ENCODE results near the gene FGF14.

The FGF14 gene

DNA sequence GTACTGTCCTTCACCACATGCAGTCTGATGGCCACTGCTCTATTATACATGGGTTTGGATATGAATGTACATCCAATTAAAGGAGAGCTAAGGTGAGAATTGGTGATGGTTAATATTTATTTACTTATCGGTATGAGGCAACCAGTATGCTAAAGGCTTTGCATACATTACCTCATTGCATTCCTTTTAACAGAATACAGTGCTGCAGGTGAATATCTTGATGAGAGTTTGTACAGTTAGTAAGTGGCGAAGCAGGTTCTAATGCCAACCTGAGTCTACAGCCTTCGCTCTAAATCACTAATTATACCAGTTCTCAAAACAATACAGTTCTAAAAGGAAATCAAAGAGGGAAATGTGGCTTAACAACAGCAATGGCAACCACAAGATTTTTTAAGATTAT is 665.3 kb downstream of the FGF14 start:
- Histone ChIP-seq H2BK120ac (ENCODE audit: low read depth, low read length) (no peak overlapping the region), H3K9me3 (replicated peaks in 1 of 2; ENCODE audit: control insufficient read depth in 2 of 2, insufficient read depth in 1 of 2, low read depth in 1 of 2, low read length in 2 of 2) (no peaks in the 10 kb centered on the region), H3K4me3 (ENCODE audit: low read length in 2 of 2) (no peak overlapping the region), H3K18ac (ENCODE audit: low read length) (no peak overlapping the region), H2BK5ac (ENCODE audit: low read length) (no peak overlapping the region), H2BK15ac (ENCODE audit: low read length) (no peak overlapping the region), H3K14ac (ENCODE audit: low read length) (no peak overlapping the region), H3K9ac (ENCODE audit: low read depth, low read length, poor library complexity) (no peak overlapping the region), H3K4ac (ENCODE audit: low read length) (no peak overlapping the region), H2BK12ac (ENCODE audit: low read length) (no peak overlapping the region), H3K4me1 (ENCODE audit: control insufficient read depth in 2 of 2, insufficient read depth in 1 of 2, low read depth in 1 of 2, low read length in 2 of 2) (no peaks in the 10 kb centered on the region), H2AFZ (ENCODE audit: low read length) (no peak overlapping the region), H3K79me1 (ENCODE audit: low read depth, low read length) (no peaks in the 10 kb centered on the region), H3K4me2 (ENCODE audit: insufficient read depth, low read length, poor library complexity, severe bottlenecking) (no peak overlapping the region), H3K36me3 (replicated peaks in 1 of 2; ENCODE audit: control insufficient read depth in 2 of 2, insufficient read depth in 2 of 2, low read length in 2 of 2) (no peaks in the 10 kb centered on the region), H3K27ac (replicated peaks; ENCODE audit: low read length) (no peak overlapping the region), H2AK5ac (ENCODE audit: low read depth, low read length) (no peak overlapping the region), H3K23ac (ENCODE audit: low read depth, low read length, poor library complexity) (no peak overlapping the region), H4K91ac (ENCODE audit: low read depth, low read length, poor library complexity) (no peak overlapping the region), H3K27me3 (ENCODE audit: control insufficient read depth in 3 of 3, insufficient read depth in 3 of 3, low read depth in 1 of 3, low read length in 3 of 3) (no peaks in the 10 kb centered on the region), H4K8ac (ENCODE audit: low read depth, low read length) (no peak overlapping the region)
- no CpG with 5 or more reads among the region's 3 CpGs for WGBS, 2 donors (ENCODE audit: extremely low coverage in 2 of 2, insufficient read length in 2 of 2, insufficient replicate concordance in 1 of 2)
- no peak for DNase-seq (ENCODE audit: low spot score)

DNA sequence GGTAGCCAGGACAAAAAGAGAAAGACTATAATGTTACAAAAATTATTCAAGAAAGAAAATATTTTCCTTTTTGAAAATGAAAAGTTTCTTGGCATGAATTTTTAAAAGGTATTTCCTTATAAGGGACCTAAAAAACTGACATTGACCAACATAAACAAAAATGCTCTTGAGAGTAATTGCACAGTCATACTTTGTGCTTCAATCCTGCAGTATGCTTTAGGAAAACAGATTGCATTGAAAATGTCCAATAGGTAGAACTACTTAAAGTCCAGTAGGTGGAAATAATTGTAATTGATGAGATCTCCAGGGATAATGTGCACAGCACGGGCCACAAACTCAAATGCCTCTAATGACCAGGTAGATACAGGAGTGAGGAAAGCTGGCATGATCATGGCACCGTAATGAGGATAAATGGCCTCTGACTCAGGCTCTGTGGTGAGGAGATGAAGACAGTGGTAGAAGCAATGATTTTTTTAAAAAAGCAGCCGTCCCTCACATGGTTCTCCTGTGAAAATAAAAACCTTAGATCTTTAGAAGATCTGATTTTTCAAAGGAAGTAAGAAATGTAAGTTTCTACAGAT is 671.3 kb downstream of the FGF14 start:
- no peak overlapping the region for H3K9ac ChIP-seq (ENCODE audit: low read depth, low read length, poor library complexity)
- no peaks in the 10 kb centered on the region for H3K27me3 ChIP-seq (ENCODE audit: control insufficient read depth in 3 of 3, insufficient read depth in 3 of 3, low read depth in 1 of 3, low read length in 3 of 3)
- whole genome bisulfite sequencing, 2 donors (ENCODE audit: extremely low coverage in 2 of 2, insufficient read length in 2 of 2, insufficient replicate concordance in 1 of 2) = no CpG with 5 or more reads among the region's 3 CpGs
- H2BK15ac ChIP-seq (ENCODE audit: low read length) = no peak overlapping the region
- no peak overlapping the region for H2BK12ac ChIP-seq (ENCODE audit: low read length)
- H3K27ac ChIP-seq (replicated peaks; ENCODE audit: low read length) = no peak overlapping the region
- H3K23ac ChIP-seq (ENCODE audit: low read depth, low read length, poor library complexity) = no peak overlapping the region
- no peak overlapping the region for H4K8ac ChIP-seq (ENCODE audit: low read depth, low read length)
- H4K91ac ChIP-seq (ENCODE audit: low read depth, low read length, poor library complexity) = no peak overlapping the region
- no peaks in the 10 kb centered on the region for H3K9me3 ChIP-seq (replicated peaks in 1 of 2; ENCODE audit: control insufficient read depth in 2 of 2, insufficient read depth in 1 of 2, low read depth in 1 of 2, low read length in 2 of 2)
- H3K4ac ChIP-seq (ENCODE audit: low read length) = no peak overlapping the region
- no peak overlapping the region for H3K18ac ChIP-seq (ENCODE audit: low read length)
- DNase-seq (ENCODE audit: low spot score) = no peak
- H3K79me1 ChIP-seq (ENCODE audit: low read depth, low read length) = no peaks in the 10 kb centered on the region
- no peak overlapping the region for H3K4me3 ChIP-seq (ENCODE audit: low read length in 2 of 2)
- H3K14ac ChIP-seq (ENCODE audit: low read length) = no peak overlapping the region
- peaks cover 0 to 2% of the 10 kb centered on the region in 2 donors for H3K4me1 ChIP-seq (ENCODE audit: control insufficient read depth in 2 of 2, insufficient read depth in 1 of 2, low read depth in 1 of 2, low read length in 2 of 2)
- no peak overlapping the region for H2AK5ac ChIP-seq (ENCODE audit: low read depth, low read length)
- no peak overlapping the region for H2BK120ac ChIP-seq (ENCODE audit: low read depth, low read length)
- no peaks in the 10 kb centered on the region for H3K36me3 ChIP-seq (replicated peaks in 1 of 2; ENCODE audit: control insufficient read depth in 2 of 2, insufficient read depth in 2 of 2, low read length in 2 of 2)
- no peak overlapping the region for H2BK5ac ChIP-seq (ENCODE audit: low read length)
- H2AFZ ChIP-seq (ENCODE audit: low read length) = no peak overlapping the region
- no peak overlapping the region for H3K4me2 ChIP-seq (ENCODE audit: insufficient read depth, low read length, poor library complexity, severe bottlenecking)

DNA sequence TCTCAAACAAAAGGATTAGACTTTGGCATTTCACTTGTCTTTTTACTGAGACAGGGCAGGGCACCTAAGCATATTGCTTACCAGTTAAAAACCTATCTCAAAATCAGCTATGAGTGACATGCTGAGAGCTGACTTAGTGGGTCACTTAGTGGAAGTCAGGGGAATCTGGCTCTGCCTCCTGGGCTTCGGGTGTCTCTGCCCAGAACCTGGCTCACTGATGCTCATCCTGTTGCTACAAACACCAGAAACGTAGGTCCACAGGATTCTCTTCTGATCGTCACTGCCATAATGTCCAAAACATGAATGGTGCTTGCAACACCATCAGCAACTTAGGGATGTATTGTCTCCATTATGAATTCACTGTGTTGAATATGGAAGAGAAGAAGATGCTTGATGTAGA is 673.2 kb downstream of the FGF14 start:
- no peak overlapping the region for H2BK5ac ChIP-seq (ENCODE audit: low read length)
- no peak overlapping the region for H2BK15ac ChIP-seq (ENCODE audit: low read length)
- H3K18ac ChIP-seq (ENCODE audit: low read length) = no peak overlapping the region
- H3K36me3 ChIP-seq (replicated peaks in 1 of 2; ENCODE audit: control insufficient read depth in 2 of 2, insufficient read depth in 2 of 2, low read length in 2 of 2) = no peaks in the 10 kb centered on the region
- H3K9me3 ChIP-seq (replicated peaks in 1 of 2; ENCODE audit: control insufficient read depth in 2 of 2, insufficient read depth in 1 of 2, low read depth in 1 of 2, low read length in 2 of 2) = no peaks in the 10 kb centered on the region
- no peak overlapping the region for H3K23ac ChIP-seq (ENCODE audit: low read depth, low read length, poor library complexity)
- H3K9ac ChIP-seq (ENCODE audit: low read depth, low read length, poor library complexity) = no peak overlapping the region
- H3K4me1 ChIP-seq (ENCODE audit: control insufficient read depth in 2 of 2, insufficient read depth in 1 of 2, low read depth in 1 of 2, low read length in 2 of 2) = peaks cover 0 to 2% of the 10 kb centered on the region in 2 donors
- H3K79me1 ChIP-seq (ENCODE audit: low read depth, low read length) = no peaks in the 10 kb centered on the region
- no peak overlapping the region for H4K8ac ChIP-seq (ENCODE audit: low read depth, low read length)
- DNase-seq (ENCODE audit: low spot score) = no peak
- H2AK5ac ChIP-seq (ENCODE audit: low read depth, low read length) = no peak overlapping the region
- WGBS, 2 donors (ENCODE audit: extremely low coverage in 2 of 2, insufficient read length in 2 of 2, insufficient replicate concordance in 1 of 2) = no CpG with 5 or more reads among the region's 3 CpGs
- H2AFZ ChIP-seq (ENCODE audit: low read length) = no peak overlapping the region
- H3K4me3 ChIP-seq (ENCODE audit: low read length in 2 of 2) = no peak overlapping the region
- no peak overlapping the region for H4K91ac ChIP-seq (ENCODE audit: low read depth, low read length, poor library complexity)
- H3K27me3 ChIP-seq (ENCODE audit: control insufficient read depth in 3 of 3, insufficient read depth in 3 of 3, low read depth in 1 of 3, low read length in 3 of 3) = no peaks in the 10 kb centered on the region
- H3K4me2 ChIP-seq (ENCODE audit: insufficient read depth, low read length, poor library complexity, severe bottlenecking) = no peak overlapping the region
- no peak overlapping the region for H2BK120ac ChIP-seq (ENCODE audit: low read depth, low read length)
- no peak overlapping the region for H2BK12ac ChIP-seq (ENCODE audit: low read length)
- H3K4ac ChIP-seq (ENCODE audit: low read length) = no peak overlapping the region
- H3K14ac ChIP-seq (ENCODE audit: low read length) = no peak overlapping the region
- no peak overlapping the region for H3K27ac ChIP-seq (replicated peaks; ENCODE audit: low read length)

DNA sequence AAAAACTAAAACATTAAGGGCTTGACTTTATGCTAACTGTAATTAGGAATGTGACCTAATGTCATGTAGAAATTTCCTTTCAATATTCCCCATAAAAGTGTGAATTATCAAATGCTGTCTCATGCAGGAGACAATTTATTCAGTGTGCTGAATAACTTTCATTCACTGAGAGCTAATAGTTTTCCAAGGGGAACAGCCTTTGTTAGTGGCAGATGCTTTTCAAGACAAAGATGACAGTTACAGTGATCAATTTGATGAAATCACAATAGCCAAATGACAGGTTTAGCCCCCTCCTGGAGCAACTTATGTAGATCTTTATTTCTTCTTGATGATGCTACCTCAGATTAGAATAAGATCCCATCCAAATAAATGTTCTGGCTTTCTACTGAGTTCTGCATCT is 673.8 kb downstream of the FGF14 start:
- H3K27me3 ChIP-seq (ENCODE audit: control insufficient read depth in 3 of 3, insufficient read depth in 3 of 3, low read depth in 1 of 3, low read length in 3 of 3) = no peaks in the 10 kb centered on the region
- H3K14ac ChIP-seq (ENCODE audit: low read length) = no peak overlapping the region
- H2BK120ac ChIP-seq (ENCODE audit: low read depth, low read length) = no peak overlapping the region
- peaks cover 0 to 2% of the 10 kb centered on the region in 2 donors for H3K4me1 ChIP-seq (ENCODE audit: control insufficient read depth in 2 of 2, insufficient read depth in 1 of 2, low read depth in 1 of 2, low read length in 2 of 2)
- H2BK12ac ChIP-seq (ENCODE audit: low read length) = no peak overlapping the region
- H3K4me2 ChIP-seq (ENCODE audit: insufficient read depth, low read length, poor library complexity, severe bottlenecking) = no peak overlapping the region
- no peak overlapping the region for H2AK5ac ChIP-seq (ENCODE audit: low read depth, low read length)
- no peak overlapping the region for H3K4me3 ChIP-seq (ENCODE audit: low read length in 2 of 2)
- no peak overlapping the region for H3K18ac ChIP-seq (ENCODE audit: low read length)
- no peak overlapping the region for H3K4ac ChIP-seq (ENCODE audit: low read length)
- H2AFZ ChIP-seq (ENCODE audit: low read length) = no peak overlapping the region
- no peak for DNase-seq (ENCODE audit: low spot score)
- H3K27ac ChIP-seq (replicated peaks; ENCODE audit: low read length) = no peak overlapping the region
- no peak overlapping the region for H2BK15ac ChIP-seq (ENCODE audit: low read length)
- H3K23ac ChIP-seq (ENCODE audit: low read depth, low read length, poor library complexity) = no peak overlapping the region
- H3K36me3 ChIP-seq (replicated peaks in 1 of 2; ENCODE audit: control insufficient read depth in 2 of 2, insufficient read depth in 2 of 2, low read length in 2 of 2) = no peaks in the 10 kb centered on the region
- no peak overlapping the region for H2BK5ac ChIP-seq (ENCODE audit: low read length)
- no peak overlapping the region for H4K91ac ChIP-seq (ENCODE audit: low read depth, low read length, poor library complexity)
- no peaks in the 10 kb centered on the region for H3K9me3 ChIP-seq (replicated peaks in 1 of 2; ENCODE audit: control insufficient read depth in 2 of 2, insufficient read depth in 1 of 2, low read depth in 1 of 2, low read length in 2 of 2)
- H3K9ac ChIP-seq (ENCODE audit: low read depth, low read length, poor library complexity) = no peak overlapping the region
- no peaks in the 10 kb centered on the region for H3K79me1 ChIP-seq (ENCODE audit: low read depth, low read length)
- no peak overlapping the region for H4K8ac ChIP-seq (ENCODE audit: low read depth, low read length)

All from neuronal stem cell (in vitro differentiated cells).